22Rv1 (cell line): ENCODE data around the gene ADCY6.

Experiments
- ZFX ChIP-seq: fragments of 450-650 bp; IDR thresholded peaks from 2 replicates; pipeline ENCODE4 v1.6.1; 2017; ENCODE audit warnings: antibody characterized with exemption, borderline replicate concordance
- TF ChIP-seq, protein P1 (sequence below): fragments of 450-650 bp; IDR thresholded peaks from 2 replicates; pipeline ENCODE4 v1.5.1; 2017; ENCODE audit warnings: mild to moderate bottlenecking

DNA sequence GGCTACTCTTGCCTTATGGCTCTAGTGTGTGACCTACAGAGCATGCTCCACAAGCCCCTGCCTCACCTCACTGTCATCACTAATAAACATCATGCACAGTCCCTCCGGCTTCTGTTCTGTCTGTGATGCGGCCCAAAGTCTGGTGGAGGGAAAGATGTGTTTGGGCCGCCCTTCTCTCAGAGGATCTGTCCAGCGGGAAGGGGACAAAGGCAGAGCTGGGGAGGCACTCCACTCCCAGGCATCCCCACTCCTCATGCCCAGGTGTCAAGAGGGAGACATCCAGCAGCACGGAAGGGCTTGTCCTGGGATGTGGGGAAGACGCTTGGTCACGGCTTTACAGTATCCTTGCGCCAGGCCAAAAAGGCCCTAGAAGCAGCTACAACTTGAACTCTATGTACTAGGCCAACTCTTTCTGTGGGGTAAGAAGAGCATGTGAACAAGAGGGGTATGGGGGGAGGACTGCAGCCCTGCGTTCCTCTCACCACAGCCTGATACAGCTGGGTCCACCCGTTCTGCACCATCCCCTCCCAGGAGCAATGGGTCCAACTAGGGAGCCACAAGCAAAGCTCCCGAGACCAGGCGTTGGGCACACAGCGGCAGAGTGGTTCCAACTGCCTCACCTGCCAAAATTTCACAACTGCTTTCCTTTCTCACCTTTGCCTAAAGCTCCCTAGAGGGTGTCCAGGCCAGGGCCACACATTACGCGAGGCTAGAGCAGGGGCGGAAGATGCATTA, 40.1 kb upstream of the ADCY6 start:
- TF ChIP-seq, protein P1, sequence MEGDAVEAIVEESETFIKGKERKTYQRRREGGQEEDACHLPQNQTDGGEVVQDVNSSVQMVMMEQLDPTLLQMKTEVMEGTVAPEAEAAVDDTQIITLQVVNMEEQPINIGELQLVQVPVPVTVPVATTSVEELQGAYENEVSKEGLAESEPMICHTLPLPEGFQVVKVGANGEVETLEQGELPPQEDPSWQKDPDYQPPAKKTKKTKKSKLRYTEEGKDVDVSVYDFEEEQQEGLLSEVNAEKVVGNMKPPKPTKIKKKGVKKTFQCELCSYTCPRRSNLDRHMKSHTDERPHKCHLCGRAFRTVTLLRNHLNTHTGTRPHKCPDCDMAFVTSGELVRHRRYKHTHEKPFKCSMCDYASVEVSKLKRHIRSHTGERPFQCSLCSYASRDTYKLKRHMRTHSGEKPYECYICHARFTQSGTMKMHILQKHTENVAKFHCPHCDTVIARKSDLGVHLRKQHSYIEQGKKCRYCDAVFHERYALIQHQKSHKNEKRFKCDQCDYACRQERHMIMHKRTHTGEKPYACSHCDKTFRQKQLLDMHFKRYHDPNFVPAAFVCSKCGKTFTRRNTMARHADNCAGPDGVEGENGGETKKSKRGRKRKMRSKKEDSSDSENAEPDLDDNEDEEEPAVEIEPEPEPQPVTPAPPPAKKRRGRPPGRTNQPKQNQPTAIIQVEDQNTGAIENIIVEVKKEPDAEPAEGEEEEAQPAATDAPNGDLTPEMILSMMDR = no peak
- TF ChIP-seq ZFX = no peak
